Neural progenitor cell (in vitro differentiated cells): Measurements from ENCODE around the gene SCAPER. TPM values are rescaled to one million over a fixed set of nuclear protein-coding genes. Genes with fewer than 3 reads are reported as not detected.

Source experiments
- DNase-seq: peaks from one replicate; pipeline ENCODE4 v3.0.0-alpha.2; 2016; ENCODE audit warnings: low spot score
- H2AFZ ChIP-seq: fragments of 200-600 bp; sonication (generic); replicated peaks from 2 replicates; pipeline ENCODE4 v1.6.1; 2016; ENCODE audit warnings: antibody characterized with exemption
- H3F3A ChIP-seq: fragments of 200-600 bp; sonication (generic); 2 replicates; pipeline ENCODE4 v1.6.1; 2016; ENCODE audit warnings: antibody characterized with exemption, low read depth
- H3K27ac ChIP-seq: fragments of 200-600 bp; sonication (generic); 2 replicates; pipeline ENCODE4 v1.5.1; 2016; ENCODE audit warnings: mild to moderate bottlenecking
- H3K27me3 ChIP-seq: fragments of 200-600 bp; sonication (generic); 2 replicates; pipeline ENCODE4 v1.6.1; 2016; ENCODE audit warnings: mild to moderate bottlenecking, moderate library complexity
- H3K36me3 ChIP-seq: fragments of 200-600 bp; sonication (generic); 2 replicates; pipeline ENCODE4 v1.5.1; 2016
- H3K4me1 ChIP-seq: fragments of 200-600 bp; sonication (generic); 2 replicates; pipeline ENCODE4 v1.6.1; 2016; ENCODE audit warnings: mixed run types
- H3K4me2 ChIP-seq: fragments of 200-600 bp; sonication (generic); 2 replicates; pipeline ENCODE4 v1.6.1; 2016
- H3K4me3 ChIP-seq: fragments of 200-600 bp; sonication (generic); 2 replicates; pipeline ENCODE4 v1.5.1; 2016
- H3K79me2 ChIP-seq: fragments of 200-600 bp; sonication (generic); 2 replicates; pipeline ENCODE4 v1.6.1; 2016; ENCODE audit warnings: low read depth
- H3K9ac ChIP-seq: fragments of 200-600 bp; sonication (generic); 2 replicates; pipeline ENCODE4 v1.6.1; 2016
- H3K9me3 ChIP-seq: fragments of 200-600 bp; sonication (generic); 2 replicates; pipeline ENCODE4 v1.5.1; 2016; ENCODE audit warnings: low read depth
- H4K20me1 ChIP-seq: fragments of 200-600 bp; sonication (generic); 2 replicates; pipeline ENCODE4 v1.6.1; 2016; ENCODE audit warnings: low read depth
- H3K27ac Mint-ChIP-seq: 3 replicates; pipeline ENCODE4 v1.8.0; 2021; ENCODE audit warnings: mixed read lengths
- H3K27me3 Mint-ChIP-seq: 2 replicates; pipeline ENCODE4 v1.8.0; 2022; ENCODE audit warnings: low read depth, mild to moderate bottlenecking, inconsistent platforms, moderate library complexity, mixed read lengths; ENCODE audit not compliant: insufficient read depth
- H3K36me3 Mint-ChIP-seq: 3 replicates; pipeline ENCODE4 v1.8.0; 2021; ENCODE audit warnings: mixed read lengths
- H3K4me1 Mint-ChIP-seq: 3 replicates; pipeline ENCODE4 v1.8.0; 2021; ENCODE audit warnings: mixed read lengths
- H3K4me3 Mint-ChIP-seq: 3 replicates; pipeline ENCODE4 v1.8.0; 2021; ENCODE audit warnings: mild to moderate bottlenecking, moderate library complexity, mixed read lengths
- H3K9me3 Mint-ChIP-seq: 3 replicates; pipeline ENCODE4 v1.8.0; 2020; ENCODE audit warnings: mixed read lengths
- CTCF ChIP-seq: fragments of 200-600 bp; sonication (generic); IDR thresholded peaks from 2 replicates; pipeline ENCODE4 v1.5.1; 2017; ENCODE audit warnings: antibody characterized with exemption, mild to moderate bottlenecking
- EZH2 ChIP-seq: fragments of 200-600 bp; sonication (generic); IDR thresholded peaks from 2 replicates; pipeline ENCODE4 v1.6.1; 2017; ENCODE audit warnings: antibody characterized with exemption, mild to moderate bottlenecking, moderate library complexity
- EZH2phosphoT487 ChIP-seq: fragments of 200-600 bp; sonication (generic); IDR thresholded peaks from 2 replicates; pipeline ENCODE4 v1.6.1; 2017; ENCODE audit warnings: antibody characterized with exemption
- total RNA-seq: library from RNA; depleted of rRNA; stranded (reverse); fragments of >200 nt; gene quantifications from 2 replicates; pipeline ENCODE4 v1.2.3, GENCODE V29; 2015; ENCODE audit warnings: low replicate concordance

SCAPER gene
- total RNA-seq, 1 donor from 2014 or later = 20.4 TPM

- Mint-ChIP-seq H3K4me3 (no peak overlapping the region), H3K4me1 (no peaks in the 10 kb centered on the region), H3K27ac (no peak overlapping the region), H3K9me3 (peaks cover 2% of the 10 kb centered on the region), H3K36me3 (no peaks in the 10 kb centered on the region), H3K27me3 (no peaks in the 10 kb centered on the region)
- no peak overlapping the region for H3K4me3 ChIP-seq
- TF ChIP-seq CTCF = no peak
- TF ChIP-seq EZH2 = no peak
- TF ChIP-seq EZH2phosphoT487 = no peak
- DNase-seq = no peak
- H4K20me1 ChIP-seq = no peaks in the 10 kb centered on the region
- peaks cover 2% of the 10 kb centered on the region for H3K36me3 ChIP-seq
- no peak overlapping the region for H3K4me2 ChIP-seq
- no peaks in the 10 kb centered on the region for H3K9me3 ChIP-seq
- no peaks in the 10 kb centered on the region for H3K4me1 ChIP-seq
- H3K27me3 ChIP-seq = no peaks in the 10 kb centered on the region
- no peaks in the 10 kb centered on the region for H3K79me2 ChIP-seq
- H3K27ac ChIP-seq = no peak overlapping the region
- H3K9ac ChIP-seq = no peak overlapping the region
- no peak overlapping the region for H2AFZ ChIP-seq
- H3F3A ChIP-seq = no peaks in the 10 kb centered on the region
Measured at GRCh38 chr15:76809412-76810103, 95.6 kb downstream of the SCAPER start.

DNA sequence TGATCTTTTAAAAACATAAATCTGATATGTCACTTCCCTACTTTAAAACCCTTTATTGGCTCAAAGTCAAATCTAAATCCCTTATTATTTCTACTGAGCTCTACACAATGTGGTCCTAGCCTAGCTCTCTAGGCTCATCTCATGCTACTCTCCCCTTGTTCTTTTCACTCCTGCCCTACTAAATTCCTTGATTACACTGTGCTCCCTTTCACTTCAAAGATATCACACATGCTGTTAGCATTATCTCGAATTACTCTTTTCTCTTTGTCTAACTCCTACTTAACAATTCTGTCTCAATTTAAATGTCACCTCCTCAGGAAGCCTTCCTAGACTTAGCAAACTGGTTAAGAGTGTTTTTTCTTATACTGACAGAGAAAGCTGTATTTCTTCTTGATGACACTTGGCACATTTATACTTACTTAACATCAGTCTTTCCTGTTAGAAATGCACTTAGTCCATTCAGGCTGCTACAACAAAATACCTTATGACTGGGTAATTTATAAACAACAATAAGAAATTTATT is 102.0 kb downstream of the SCAPER start:
- TF ChIP-seq CTCF (no peak), EZH2phosphoT487 (no peak), EZH2 (no peak)
- Mint-ChIP-seq H3K27me3 (no peaks in the 10 kb centered on the region), H3K4me1 (peaks cover 4% of the 10 kb centered on the region), H3K9me3 (no peaks in the 10 kb centered on the region), H3K36me3 (peaks cover 7% of the 10 kb centered on the region), H3K4me3 (no peak overlapping the region), H3K27ac (no peak overlapping the region)
- DNase-seq = no peak
- Histone ChIP-seq H3K79me2 (no peaks in the 10 kb centered on the region), H2AFZ (no peak overlapping the region), H3K4me3 (no peak overlapping the region), H3K27me3 (no peaks in the 10 kb centered on the region), H3K4me2 (peak overlapping the region; percentile 10), H3K36me3 (peaks cover 4% of the 10 kb centered on the region), H3K27ac (peak overlapping the region; percentile 76), H3K9me3 (no peaks in the 10 kb centered on the region), H3F3A (peaks cover 12% of the 10 kb centered on the region), H3K4me1 (peaks cover 18% of the 10 kb centered on the region), H4K20me1 (no peaks in the 10 kb centered on the region), H3K9ac (no peak overlapping the region)

DNA sequence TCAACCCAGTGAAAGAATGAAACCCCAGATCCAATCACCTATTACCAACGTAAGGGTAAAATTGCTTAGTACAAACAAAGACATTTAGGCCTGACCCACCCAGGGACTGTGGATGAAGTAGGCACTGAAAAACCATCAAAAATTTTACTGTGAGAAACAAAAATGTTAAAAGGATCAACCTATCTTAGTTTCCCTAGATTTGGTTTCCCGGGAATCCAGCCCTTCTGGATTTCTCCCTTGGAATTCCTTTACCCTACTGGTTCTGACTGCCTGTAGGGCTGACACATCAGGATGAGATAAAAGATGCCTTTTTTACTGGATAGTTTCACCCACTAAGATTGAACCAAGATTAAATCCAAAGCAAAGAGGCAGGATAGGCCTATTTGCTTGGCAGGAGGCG is 102.7 kb downstream of the SCAPER start:
- no peaks in the 10 kb centered on the region for H3K9me3 Mint-ChIP-seq
- H3K36me3 ChIP-seq = peaks cover 4% of the 10 kb centered on the region
- peaks cover 18% of the 10 kb centered on the region for H3K4me1 ChIP-seq
- no peaks in the 10 kb centered on the region for H3K9me3 ChIP-seq
- H3F3A ChIP-seq = peaks cover 12% of the 10 kb centered on the region
- H3K27me3 Mint-ChIP-seq = no peaks in the 10 kb centered on the region
- TF ChIP-seq CTCF (no peak), EZH2 (no peak), EZH2phosphoT487 (no peak)
- peaks cover 4% of the 10 kb centered on the region for H3K4me1 Mint-ChIP-seq
- no peak overlapping the region for H3K9ac ChIP-seq
- H3K27ac Mint-ChIP-seq = no peak overlapping the region
- H2AFZ ChIP-seq = no peak overlapping the region
- H3K79me2 ChIP-seq = no peaks in the 10 kb centered on the region
- H3K4me3 ChIP-seq = no peak overlapping the region
- H3K4me2 ChIP-seq = no peak overlapping the region
- H4K20me1 ChIP-seq = no peaks in the 10 kb centered on the region
- no peak overlapping the region for H3K4me3 Mint-ChIP-seq
- no peaks in the 10 kb centered on the region for H3K27me3 ChIP-seq
- peak overlapping the region; percentile 76 for H3K27ac ChIP-seq
- DNase-seq = no peak
- peaks cover 9% of the 10 kb centered on the region for H3K36me3 Mint-ChIP-seq
